ENCODE data around the gene SCAF8.
"Not testable (repeated sequence)": the region's sequence is repeated elsewhere in the genome, so short reads cannot be mapped to it uniquely, and the experiment has no call there.

SCAF8 gene

DNA sequence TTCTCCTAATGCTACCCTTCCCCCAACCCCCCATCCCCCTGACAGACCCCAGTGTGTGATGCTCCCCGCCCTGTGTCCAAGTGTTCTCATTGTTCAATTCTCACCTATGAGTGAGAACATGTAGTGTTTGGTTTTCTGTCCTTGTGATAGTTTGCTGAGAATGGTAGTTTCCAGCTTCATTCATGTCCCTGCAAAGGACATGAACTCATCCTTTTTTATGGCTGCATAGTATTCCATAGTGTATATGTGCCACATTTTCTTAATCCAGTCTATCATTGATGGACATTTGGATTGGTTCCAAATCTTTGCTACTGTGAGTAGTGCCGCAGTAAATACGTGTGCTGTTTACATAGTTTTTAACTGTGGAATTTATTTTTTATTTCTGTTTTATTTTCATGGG is 78.4 kb downstream of the SCAF8 start:
- not testable (repeated sequence) for H3K27ac ChIP-seq (ENCODE audit: low read depth, low read length, severe bottlenecking); H3K4me3 ChIP-seq (ENCODE audit: extremely low read depth, insufficient read depth, low read length, poor library complexity, severe bottlenecking); H3K4me1 ChIP-seq (ENCODE audit: control insufficient read depth, insufficient read depth, low read length, poor library complexity, severe bottlenecking); H3K9me3 ChIP-seq (ENCODE audit: control insufficient read depth, low read length)
- 100% methylated on average over 1 of the region's 3 CpGs; no CpG with 5 or more reads in 1 of the 2 experiments for WGBS, 2 experiments (ENCODE audit: insufficient coverage in 2 of 2)
- peaks cover 89% of the 10 kb centered on the region for H3K36me3 ChIP-seq (ENCODE audit: control insufficient read depth, insufficient read depth, low read length)

DNA sequence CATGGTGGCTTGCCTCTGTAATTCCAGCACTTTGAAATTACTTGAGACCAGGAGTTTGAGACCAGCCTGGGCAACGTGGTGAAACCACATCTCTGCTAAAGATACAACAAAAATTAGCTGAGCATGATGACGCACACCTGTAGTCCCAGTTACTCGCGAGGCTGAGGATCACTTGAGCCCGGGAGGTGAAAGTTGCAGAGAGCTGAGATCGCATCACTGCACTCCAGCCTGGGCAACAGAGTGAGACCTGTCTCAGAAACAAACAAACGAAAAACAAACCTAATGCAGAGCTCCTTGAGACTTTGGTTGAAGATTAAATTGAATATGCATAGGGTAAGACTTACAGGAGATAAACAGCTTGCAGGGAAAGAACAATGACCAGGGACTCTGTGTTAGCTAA is 80.8 kb downstream of the SCAF8 start:
- no peak overlapping the region for H3K4me3 ChIP-seq (ENCODE audit: extremely low read depth, insufficient read depth, low read length, poor library complexity, severe bottlenecking)
- no peak overlapping the region for H3K27ac ChIP-seq (ENCODE audit: low read depth, low read length, severe bottlenecking)
- H3K9me3 ChIP-seq (ENCODE audit: control insufficient read depth, low read length) = no peaks in the 10 kb centered on the region
- WGBS, 2 experiments (ENCODE audit: insufficient coverage in 2 of 2) = 98 to 99% methylated on average over 7 of the region's 7 CpGs
- no peaks in the 10 kb centered on the region for H3K4me1 ChIP-seq (ENCODE audit: control insufficient read depth, insufficient read depth, low read length, poor library complexity, severe bottlenecking)
- peaks cover 81% of the 10 kb centered on the region for H3K36me3 ChIP-seq (ENCODE audit: control insufficient read depth, insufficient read depth, low read length)

DNA sequence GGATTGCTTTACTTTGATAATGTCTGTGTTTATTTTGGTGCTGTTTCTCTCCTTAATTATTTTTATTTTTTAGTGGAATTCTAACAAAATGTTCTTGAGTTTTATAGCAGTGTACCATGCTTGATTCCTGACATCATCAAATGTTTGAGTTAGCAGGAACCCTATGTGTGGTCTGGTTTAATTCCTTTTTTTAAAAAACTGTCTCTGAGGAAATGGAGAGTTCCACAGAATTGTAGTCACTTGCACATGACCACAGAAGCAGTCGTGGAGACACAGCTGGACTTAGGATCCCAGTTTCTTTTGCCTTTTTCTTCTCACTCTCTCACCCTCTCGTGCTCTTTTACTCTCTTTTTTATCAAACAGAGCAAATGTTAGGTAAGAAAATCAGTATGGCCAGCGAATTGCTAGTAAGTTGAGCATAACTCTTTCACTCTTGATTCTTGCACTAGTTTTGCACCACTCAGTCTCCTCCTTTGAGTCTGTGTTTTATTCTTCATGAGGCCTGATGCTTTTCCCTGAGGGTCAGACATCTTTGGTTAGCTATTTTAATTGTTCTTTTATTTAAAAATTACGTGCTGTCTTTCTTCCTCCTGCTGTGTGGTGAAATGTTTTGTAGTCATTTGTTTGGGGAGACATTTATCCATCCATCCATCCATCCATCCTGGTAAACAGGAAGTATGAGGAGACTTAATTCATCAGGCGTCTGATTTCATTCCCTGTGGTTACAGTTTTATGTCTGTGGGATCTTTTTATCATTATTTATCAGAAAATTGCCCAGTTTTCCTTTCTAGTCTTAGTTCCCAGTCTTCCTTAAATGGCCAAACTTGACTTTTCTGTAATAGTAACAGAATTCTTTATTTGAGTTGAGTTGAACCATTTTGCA is 83.0 kb downstream of the SCAF8 start:
- WGBS, 2 experiments (ENCODE audit: insufficient coverage in 2 of 2) = 95 to 100% methylated on average over 2 to 3 of the region's 5 CpGs

DNA sequence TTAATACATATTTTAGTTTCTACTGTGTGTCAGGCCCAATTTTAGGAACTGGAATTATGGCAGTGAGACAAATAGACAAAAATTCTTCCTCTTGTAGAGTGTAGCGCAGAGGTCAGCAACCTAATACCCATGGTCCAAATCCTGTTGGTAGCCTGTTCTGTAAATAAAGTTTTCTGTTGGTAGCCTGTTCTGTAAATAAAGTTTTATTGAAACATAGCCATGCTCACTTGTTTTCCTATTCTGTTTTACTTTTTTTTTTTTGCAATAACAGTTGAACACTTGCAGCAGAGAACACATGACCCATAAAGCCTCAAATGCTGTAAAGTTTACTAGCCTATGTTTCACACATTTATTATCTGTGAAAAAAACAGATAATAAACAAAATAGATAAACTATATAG is 87.9 kb downstream of the SCAF8 start:
- no peak overlapping the region for H3K27ac ChIP-seq (ENCODE audit: low read depth, low read length, severe bottlenecking)
- H3K4me3 ChIP-seq (ENCODE audit: extremely low read depth, insufficient read depth, low read length, poor library complexity, severe bottlenecking) = no peak overlapping the region
- peaks cover 79% of the 10 kb centered on the region for H3K36me3 ChIP-seq (ENCODE audit: control insufficient read depth, insufficient read depth, low read length)
- H3K4me1 ChIP-seq (ENCODE audit: control insufficient read depth, insufficient read depth, low read length, poor library complexity, severe bottlenecking) = no peaks in the 10 kb centered on the region
- no peaks in the 10 kb centered on the region for H3K9me3 ChIP-seq (ENCODE audit: control insufficient read depth, low read length)
- no CpG with 5 or more reads among the region's 1 CpG for WGBS, 2 experiments (ENCODE audit: insufficient coverage in 2 of 2)

More for the DNA sequence above, 83.0 kb downstream of the SCAF8 start:
- Histone ChIP-seq H3K36me3 (ENCODE audit: control insufficient read depth, insufficient read depth, low read length) (peaks cover 80% of the 10 kb centered on the region), H3K27ac (ENCODE audit: low read depth, low read length, severe bottlenecking) (peak overlapping the region; percentile 18), H3K4me1 (ENCODE audit: control insufficient read depth, insufficient read depth, low read length, poor library complexity, severe bottlenecking) (no peaks in the 10 kb centered on the region), H3K9me3 (ENCODE audit: control insufficient read depth, low read length) (no peaks in the 10 kb centered on the region), H3K4me3 (ENCODE audit: extremely low read depth, insufficient read depth, low read length, poor library complexity, severe bottlenecking) (no peak overlapping the region)

DNA sequence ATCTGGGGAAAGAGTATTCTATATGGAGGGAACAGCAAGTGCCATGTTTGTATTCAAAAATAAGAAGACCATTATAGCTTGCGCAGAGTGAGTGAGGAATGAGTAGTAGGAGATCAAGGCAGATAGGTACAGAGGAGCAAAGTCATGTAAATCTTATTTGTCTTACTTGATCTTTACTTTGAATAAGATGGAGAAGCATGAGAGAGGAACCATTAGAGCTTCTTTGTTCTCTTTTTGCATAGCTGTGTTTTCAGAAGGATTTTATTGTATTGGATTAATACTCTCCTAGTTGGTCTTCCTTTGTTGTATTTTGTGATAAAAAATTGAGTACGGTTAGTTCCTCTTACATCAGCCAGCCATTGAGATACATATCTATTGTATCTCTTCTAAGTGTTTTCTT is 88.4 kb downstream of the SCAF8 start:
- Histone ChIP-seq H3K9me3 (ENCODE audit: control insufficient read depth, low read length) (no peaks in the 10 kb centered on the region), H3K4me3 (ENCODE audit: extremely low read depth, insufficient read depth, low read length, poor library complexity, severe bottlenecking) (no peak overlapping the region), H3K36me3 (ENCODE audit: control insufficient read depth, insufficient read depth, low read length) (peaks cover 78% of the 10 kb centered on the region), H3K4me1 (ENCODE audit: control insufficient read depth, insufficient read depth, low read length, poor library complexity, severe bottlenecking) (no peaks in the 10 kb centered on the region), H3K27ac (ENCODE audit: low read depth, low read length, severe bottlenecking) (no peak overlapping the region)
- whole genome bisulfite sequencing, 2 experiments (ENCODE audit: insufficient coverage in 2 of 2) = 89 to 100% methylated on average over 1 of the region's 2 CpGs

DNA sequence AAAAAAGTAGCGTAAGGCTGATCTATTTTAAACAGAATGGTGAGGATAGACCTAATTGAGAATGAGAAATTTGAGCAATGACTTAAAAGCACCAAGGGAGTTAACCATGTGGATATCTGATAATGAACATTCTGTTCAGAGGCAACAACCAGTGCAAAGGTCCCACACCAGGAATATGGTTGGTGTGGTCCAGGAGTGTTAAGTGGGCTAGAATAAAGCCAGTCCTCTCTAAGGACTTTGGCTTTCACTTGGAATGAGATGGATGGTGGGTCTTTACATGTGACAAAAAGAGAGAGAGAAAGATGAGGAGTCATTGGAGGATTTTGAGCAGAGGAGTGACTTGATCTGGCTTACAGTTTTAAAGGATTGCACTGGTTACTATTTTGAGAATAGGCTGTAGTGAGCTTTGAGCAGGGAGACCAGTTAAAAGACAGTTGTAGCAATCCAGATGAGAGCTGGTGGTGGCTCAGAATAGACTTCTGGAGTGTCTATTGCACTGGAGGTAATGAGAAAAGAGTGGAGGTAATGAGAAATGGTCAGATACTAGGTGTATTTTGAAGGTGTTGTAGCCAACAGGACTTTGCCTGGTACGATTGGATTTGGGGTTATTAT is 89.8 kb downstream of the SCAF8 start:
- no peaks in the 10 kb centered on the region for H3K4me1 ChIP-seq (ENCODE audit: control insufficient read depth, insufficient read depth, low read length, poor library complexity, severe bottlenecking)
- peaks cover 84% of the 10 kb centered on the region for H3K36me3 ChIP-seq (ENCODE audit: control insufficient read depth, insufficient read depth, low read length)

DNA sequence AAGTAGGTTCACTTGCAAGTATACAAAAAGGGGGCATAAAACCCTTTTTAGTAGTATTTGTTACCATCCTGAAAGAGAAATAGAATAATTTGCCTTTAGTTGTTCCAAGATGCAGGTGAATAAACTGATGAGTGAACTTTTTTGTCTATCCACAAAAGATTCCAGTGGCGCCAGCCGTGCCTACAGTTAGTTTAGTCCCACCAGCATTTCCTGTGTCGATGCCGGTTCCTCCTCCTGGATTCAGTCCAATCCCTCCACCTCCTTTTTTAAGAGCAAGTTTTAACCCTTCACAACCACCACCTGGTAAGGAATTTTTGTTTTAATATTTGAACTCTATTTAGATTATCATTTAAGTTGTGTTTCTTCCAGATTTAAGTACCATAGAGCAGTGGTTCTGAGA is 90.9 kb downstream of the SCAF8 start:
- H3K4me3 ChIP-seq (ENCODE audit: extremely low read depth, insufficient read depth, low read length, poor library complexity, severe bottlenecking) = no peak overlapping the region
- H3K4me1 ChIP-seq (ENCODE audit: control insufficient read depth, insufficient read depth, low read length, poor library complexity, severe bottlenecking) = no peaks in the 10 kb centered on the region
- H3K27ac ChIP-seq (ENCODE audit: low read depth, low read length, severe bottlenecking) = no peak overlapping the region
- H3K36me3 ChIP-seq (ENCODE audit: control insufficient read depth, insufficient read depth, low read length) = peaks cover 84% of the 10 kb centered on the region
- no peaks in the 10 kb centered on the region for H3K9me3 ChIP-seq (ENCODE audit: control insufficient read depth, low read length)
- WGBS, 2 experiments (ENCODE audit: insufficient coverage in 2 of 2) = 100% methylated on average over 2 of the region's 4 CpGs; no CpG with 5 or more reads in 1 of the 2 experiments

More for the DNA sequence above, 89.8 kb downstream of the SCAF8 start:
- H3K27ac ChIP-seq (ENCODE audit: low read depth, low read length, severe bottlenecking) = no peak overlapping the region
- 89 to 100% methylated on average over 2 of the region's 2 CpGs for WGBS, 2 experiments (ENCODE audit: insufficient coverage in 2 of 2)
- no peaks in the 10 kb centered on the region for H3K9me3 ChIP-seq (ENCODE audit: control insufficient read depth, low read length)
- H3K4me3 ChIP-seq (ENCODE audit: extremely low read depth, insufficient read depth, low read length, poor library complexity, severe bottlenecking) = no peak overlapping the region

DNA sequence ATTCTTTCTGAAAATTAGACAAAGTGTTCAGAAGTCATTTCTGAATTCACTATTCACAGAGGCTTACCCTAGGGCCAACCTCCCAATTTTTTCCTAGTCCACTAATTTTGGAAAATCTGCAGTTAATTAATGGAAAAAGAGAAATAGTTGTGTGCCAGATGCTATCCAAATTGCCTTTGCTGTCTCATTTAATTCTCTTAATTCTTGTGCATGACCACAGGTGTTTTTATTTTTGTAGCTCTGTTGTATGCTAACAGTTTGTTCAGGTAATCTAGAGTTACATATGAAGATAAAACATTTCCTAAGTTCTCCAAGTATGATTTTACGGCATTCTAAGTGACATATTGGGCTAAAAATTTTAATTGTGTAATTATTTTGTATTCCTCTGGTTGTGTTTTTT is 96.8 kb downstream of the SCAF8 start:
- WGBS, 2 experiments (ENCODE audit: insufficient coverage in 2 of 2) = 100% methylated on average over 1 of the region's 1 CpG; no CpG with 5 or more reads in 1 of the 2 experiments
- Histone ChIP-seq H3K36me3 (ENCODE audit: control insufficient read depth, insufficient read depth, low read length) (peaks cover 70% of the 10 kb centered on the region), H3K27ac (ENCODE audit: low read depth, low read length, severe bottlenecking) (no peak overlapping the region), H3K4me3 (ENCODE audit: extremely low read depth, insufficient read depth, low read length, poor library complexity, severe bottlenecking) (no peak overlapping the region), H3K9me3 (ENCODE audit: control insufficient read depth, low read length) (no peaks in the 10 kb centered on the region), H3K4me1 (ENCODE audit: control insufficient read depth, insufficient read depth, low read length, poor library complexity, severe bottlenecking) (no peaks in the 10 kb centered on the region)

DNA sequence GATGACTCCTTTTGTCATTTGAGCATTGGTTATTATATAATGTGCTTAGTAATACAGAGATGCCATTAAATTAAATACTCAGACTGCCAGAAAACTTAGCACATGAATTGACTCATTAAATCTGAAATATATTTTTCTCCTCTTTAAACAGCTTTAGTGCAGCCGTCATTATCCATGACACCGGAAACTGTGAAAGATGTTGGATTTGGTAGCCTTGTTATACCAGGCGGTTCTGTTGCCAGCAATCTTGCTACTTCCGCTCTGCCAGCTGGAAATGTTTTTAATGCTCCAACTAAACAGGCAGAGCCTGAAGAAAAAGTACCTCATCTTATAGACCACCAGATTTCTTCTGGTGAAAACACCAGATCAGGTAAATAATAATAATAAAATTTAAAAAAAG is 97.6 kb downstream of the SCAF8 start:
- WGBS, 2 experiments (ENCODE audit: insufficient coverage in 2 of 2) = 96% methylated on average over 4 of the region's 4 CpGs; no CpG with 5 or more reads in 1 of the 2 experiments
- peaks cover 62% of the 10 kb centered on the region for H3K36me3 ChIP-seq (ENCODE audit: control insufficient read depth, insufficient read depth, low read length)
- no peak overlapping the region for H3K4me3 ChIP-seq (ENCODE audit: extremely low read depth, insufficient read depth, low read length, poor library complexity, severe bottlenecking)
- no peaks in the 10 kb centered on the region for H3K4me1 ChIP-seq (ENCODE audit: control insufficient read depth, insufficient read depth, low read length, poor library complexity, severe bottlenecking)
- no peaks in the 10 kb centered on the region for H3K9me3 ChIP-seq (ENCODE audit: control insufficient read depth, low read length)
- no peak overlapping the region for H3K27ac ChIP-seq (ENCODE audit: low read depth, low read length, severe bottlenecking)

DNA sequence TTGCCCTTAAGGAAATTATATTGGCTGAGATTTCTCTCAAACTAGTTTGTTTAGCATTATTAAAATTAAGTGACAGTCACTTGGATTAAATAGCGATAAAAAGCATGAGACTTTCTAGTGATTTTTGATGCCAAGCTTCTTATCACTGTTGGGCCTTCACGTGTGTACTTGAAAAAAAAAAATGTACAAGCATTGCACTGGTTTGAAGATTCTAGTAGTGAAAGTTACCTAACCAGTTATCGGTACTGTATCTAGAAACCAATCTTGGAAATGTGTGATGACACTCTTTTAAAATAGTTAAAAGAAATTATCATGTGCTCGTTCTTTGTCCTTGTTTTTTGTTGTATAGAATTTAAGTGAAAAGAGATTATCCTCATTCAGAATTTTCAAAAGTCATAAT is 102.1 kb downstream of the SCAF8 start:
- 88 to 96% methylated on average over 2 to 3 of the region's 4 CpGs for WGBS, 2 experiments (ENCODE audit: insufficient coverage in 2 of 2)
- no peaks in the 10 kb centered on the region for H3K4me1 ChIP-seq (ENCODE audit: control insufficient read depth, insufficient read depth, low read length, poor library complexity, severe bottlenecking)
- no peak overlapping the region for H3K4me3 ChIP-seq (ENCODE audit: extremely low read depth, insufficient read depth, low read length, poor library complexity, severe bottlenecking)
- no peak overlapping the region for H3K27ac ChIP-seq (ENCODE audit: low read depth, low read length, severe bottlenecking)
- no peaks in the 10 kb centered on the region for H3K9me3 ChIP-seq (ENCODE audit: control insufficient read depth, low read length)
- H3K36me3 ChIP-seq (ENCODE audit: control insufficient read depth, insufficient read depth, low read length) = peaks cover 40% of the 10 kb centered on the region

DNA sequence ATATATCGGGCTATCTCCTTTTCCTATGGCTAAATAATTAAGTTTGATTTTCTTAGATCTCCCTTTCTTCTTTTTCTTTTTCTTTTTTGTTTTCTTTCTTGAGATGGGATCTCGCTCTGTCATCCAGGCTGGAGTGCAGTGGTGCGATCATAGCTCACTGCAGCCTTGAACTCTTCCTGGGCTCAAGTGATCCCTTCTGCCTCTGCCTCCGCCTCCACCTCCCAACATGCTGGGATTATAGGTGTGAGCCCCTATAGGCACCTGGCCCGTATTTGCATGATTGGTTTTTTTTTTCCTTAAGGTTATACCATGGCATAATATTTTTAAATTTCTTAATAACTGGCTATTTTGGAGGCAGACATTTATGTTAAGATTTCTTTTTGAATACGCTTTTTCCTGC is 106.3 kb downstream of the SCAF8 start:
- Histone ChIP-seq H3K4me3 (ENCODE audit: extremely low read depth, insufficient read depth, low read length, poor library complexity, severe bottlenecking) (no peak overlapping the region), H3K9me3 (ENCODE audit: control insufficient read depth, low read length) (no peaks in the 10 kb centered on the region), H3K4me1 (ENCODE audit: control insufficient read depth, insufficient read depth, low read length, poor library complexity, severe bottlenecking) (no peaks in the 10 kb centered on the region), H3K36me3 (ENCODE audit: control insufficient read depth, insufficient read depth, low read length) (peaks cover 19% of the 10 kb centered on the region), H3K27ac (ENCODE audit: low read depth, low read length, severe bottlenecking) (no peak overlapping the region)
- WGBS, 2 experiments (ENCODE audit: insufficient coverage in 2 of 2) = 78 to 100% methylated on average over 1 to 2 of the region's 6 CpGs
